HepG2 (cell line): ENCODE results near the gene DDR1. TPM values are rescaled to one million over a fixed set of nuclear protein-coding genes. Genes with fewer than 3 reads are reported as not detected.

Source experiments
- CHD2 ChIP-seq: IDR thresholded peaks from 2 replicates; pipeline ENCODE4 v1.6.1; 2011; ENCODE audit warnings: low read depth, low read length, improper control_type of control experiment
- CSRNP1 ChIP-seq: sonication (generic); formaldehyde crosslinking; IDR thresholded peaks from 2 replicates; pipeline ENCODE4 v1.8.1; 2023; ENCODE audit warnings: mild to moderate bottlenecking, missing genetic modification reagents
- DMAP1 ChIP-seq: IDR thresholded peaks from 2 replicates; pipeline ENCODE4 v1.6.1; 2016
- HNRNPK ChIP-seq: fragments of 200-400 bp; formaldehyde crosslinking; IDR thresholded peaks from 2 replicates; pipeline ENCODE4 v1.6.1; 2018; ENCODE audit warnings: low read length, low read depth, moderate library complexity, mild to moderate bottlenecking; ENCODE audit not compliant: poor library complexity, severe bottlenecking
- KDM3A ChIP-seq: IDR thresholded peaks from 2 replicates; pipeline ENCODE4 v1.6.1; 2018; ENCODE audit warnings: low read depth, missing compliant biosample characterization
- KLF15 ChIP-seq: sonication (generic); formaldehyde crosslinking; IDR thresholded peaks from 2 replicates; pipeline ENCODE4 v1.8.1; 2023; ENCODE audit warnings: borderline replicate concordance, mild to moderate bottlenecking, inconsistent platforms, missing genetic modification reagents, mixed read lengths
- MXD1 ChIP-seq: sonication (generic); formaldehyde crosslinking; IDR thresholded peaks from 2 replicates; pipeline ENCODE4 v1.4.0; 2020; ENCODE audit warnings: mild to moderate bottlenecking, missing genetic modification reagents
- PHF8 ChIP-seq: sonication (generic); formaldehyde crosslinking; IDR thresholded peaks from 2 replicates; pipeline ENCODE4 v1.5.0; 2020; ENCODE audit warnings: missing genetic modification reagents
- POGZ ChIP-seq: sonication (generic); formaldehyde crosslinking; IDR thresholded peaks from 2 replicates; pipeline ENCODE4 v1.4.0; 2020; ENCODE audit warnings: mild to moderate bottlenecking, missing genetic modification reagents
- RARA ChIP-seq: IDR thresholded peaks from 2 replicates; pipeline ENCODE4 v1.6.1; 2016; ENCODE audit warnings: missing genetic modification reagents, missing compliant biosample characterization
- REST ChIP-seq, 2 experiments: IDR thresholded peaks; 2 replicates each; pipeline ENCODE4 v1.6.1; 2011 to 2012; ENCODE audit warnings: low read length in 2 of 2, borderline replicate concordance in 1 of 2, low read depth in 1 of 2, mild to moderate bottlenecking in 1 of 2, moderate library complexity in 1 of 2
- SRY ChIP-seq: sonication (generic); formaldehyde crosslinking; IDR thresholded peaks from 2 replicates; pipeline ENCODE4 v1.8.0; 2022; ENCODE audit warnings: mild to moderate bottlenecking, missing genetic modification reagents
- TARDBP ChIP-seq: sonication (generic); formaldehyde crosslinking; IDR thresholded peaks from 2 replicates; pipeline ENCODE4 v1.8.0; 2022; ENCODE audit warnings: mild to moderate bottlenecking, missing genetic modification reagents
- TFE3 ChIP-seq: IDR thresholded peaks from 2 replicates; pipeline ENCODE4 v1.6.1; 2016
- TOE1 ChIP-seq: sonication (generic); formaldehyde crosslinking; IDR thresholded peaks from 2 replicates; pipeline ENCODE4 v1.4.0; 2020; ENCODE audit warnings: mild to moderate bottlenecking, missing genetic modification reagents
- ZNF331 ChIP-seq: sonication (generic); formaldehyde crosslinking; IDR thresholded peaks from 2 replicates; pipeline ENCODE4 v1.4.0; 2020; ENCODE audit warnings: missing genetic modification reagents
- ZNF552 ChIP-seq: sonication (generic); formaldehyde crosslinking; IDR thresholded peaks from 2 replicates; pipeline ENCODE4 v1.9.0; 2022; ENCODE audit warnings: missing genetic modification reagents, mild to moderate bottlenecking, borderline replicate concordance
- ZNF572 ChIP-seq: sonication (generic); formaldehyde crosslinking; IDR thresholded peaks from 2 replicates; pipeline ENCODE4 v1.5.1; 2020; ENCODE audit warnings: mild to moderate bottlenecking, missing genetic modification reagents
- ZNF605 ChIP-seq: sonication (generic); formaldehyde crosslinking; IDR thresholded peaks from 2 replicates; pipeline ENCODE4 v1.8.0; 2022; ENCODE audit warnings: mild to moderate bottlenecking, missing genetic modification reagents
- ZNF800 ChIP-seq: sonication (generic); formaldehyde crosslinking; IDR thresholded peaks from 2 replicates; pipeline ENCODE4 v1.4.0; 2020; ENCODE audit warnings: missing genetic modification reagents
- polyA plus RNA-seq, 8 experiments: library from polyadenylated mRNA; depleted of rRNA in 3 of 8; stranded (reverse) in 7 of 8; unstranded in 1 of 8; fragments of >200 nt; fragmentation: Illumina TruSeq in 4 of 8; extraction: Trizol in 4 of 8; gene quantifications; 2 replicates each; pipeline versions ENCODE4 v1.2.1 to v1.2.3, GENCODE V29; 2011 to 2016; ENCODE audit warnings: low read depth in 4 of 8, missing spikeins in 1 of 8, mixed read lengths in 1 of 8; ENCODE audit not compliant: insufficient read depth in 1 of 8
- total RNA-seq, 5 experiments: library from RNA; depleted of rRNA; stranded (reverse); fragments of >200 nt; fragmentation: Illumina TruSeq; extraction: Trizol; gene quantifications; 2 replicates each; pipeline ENCODE4 v1.2.3, GENCODE V29; 2016; ENCODE audit warnings: low read depth in 1 of 5

Gene DDR1
- total and polyA plus RNA-seq, 2 of the 13 experiments (the other 11 are each of a cell fraction or from before 2014, with no cell fraction given): 16.7 to 20.2 TPM

GRCh38 chr6:30884521-30885480, 482 bp downstream of the DDR1 start (continued):
- TF ChIP-seq ZNF800 (CRISPR knock-in tag) (no peak), POGZ (CRISPR knock-in tag) (no peak; the same call in 1 of the 2 replicates), PHF8 (CRISPR knock-in tag) (no peak), CSRNP1 (CRISPR knock-in tag) (no peak), SRY (CRISPR knock-in tag) (no peak), KDM3A (CRISPR knock-in tag) (no peak), TOE1 (CRISPR knock-in tag) (no peak), ZNF331 (no peak), HNRNPK (no peak), CHD2 (no peak), TFE3 (no peak), REST (IDR thresholded peaks at IDR 0.05; ENCODE audit: borderline replicate concordance in 1 of 2, low read depth in 1 of 2, low read length in 2 of 2) (no peak), ZNF552 (CRISPR knock-in tag) (no peak), RARA (CRISPR knock-in tag) (no peak), MXD1 (CRISPR knock-in tag) (peak; percentile 9; the same call in 1 of the 2 replicates), ZNF572 (CRISPR knock-in tag) (0 out of 2 replicates have a peak, but pooled peaks have one; percentile 56), DMAP1 (0 out of 2 replicates have a peak, but pooled peaks have one; percentile 11), ZNF605 (CRISPR knock-in tag) (no peak), KLF15 (CRISPR knock-in tag) (no peak), TARDBP (CRISPR knock-in tag) (no peak)
